AG10803 (cell line): Measurements from ENCODE around the gene MASP1.

Experiments used
- DNase-seq: peaks from one replicate; pipeline ENCODE4 v3.0.0; 2010; ENCODE audit warnings: low read depth
- H3K4me3 ChIP-seq: 2 replicates; pipeline ENCODE4 v1.5.1; 2011; ENCODE audit warnings: mild to moderate bottlenecking, low read length, control low read depth
- TF ChIP-seq, protein P1 (sequence below): conservative IDR thresholded peaks from 2 replicates; pipeline ENCODE4 v1.5.1; 2011; ENCODE audit warnings: mild to moderate bottlenecking, low read length, control low read depth, inconsistent platforms

MASP1 gene, protein sequence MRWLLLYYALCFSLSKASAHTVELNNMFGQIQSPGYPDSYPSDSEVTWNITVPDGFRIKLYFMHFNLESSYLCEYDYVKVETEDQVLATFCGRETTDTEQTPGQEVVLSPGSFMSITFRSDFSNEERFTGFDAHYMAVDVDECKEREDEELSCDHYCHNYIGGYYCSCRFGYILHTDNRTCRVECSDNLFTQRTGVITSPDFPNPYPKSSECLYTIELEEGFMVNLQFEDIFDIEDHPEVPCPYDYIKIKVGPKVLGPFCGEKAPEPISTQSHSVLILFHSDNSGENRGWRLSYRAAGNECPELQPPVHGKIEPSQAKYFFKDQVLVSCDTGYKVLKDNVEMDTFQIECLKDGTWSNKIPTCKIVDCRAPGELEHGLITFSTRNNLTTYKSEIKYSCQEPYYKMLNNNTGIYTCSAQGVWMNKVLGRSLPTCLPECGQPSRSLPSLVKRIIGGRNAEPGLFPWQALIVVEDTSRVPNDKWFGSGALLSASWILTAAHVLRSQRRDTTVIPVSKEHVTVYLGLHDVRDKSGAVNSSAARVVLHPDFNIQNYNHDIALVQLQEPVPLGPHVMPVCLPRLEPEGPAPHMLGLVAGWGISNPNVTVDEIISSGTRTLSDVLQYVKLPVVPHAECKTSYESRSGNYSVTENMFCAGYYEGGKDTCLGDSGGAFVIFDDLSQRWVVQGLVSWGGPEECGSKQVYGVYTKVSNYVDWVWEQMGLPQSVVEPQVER

DNA sequence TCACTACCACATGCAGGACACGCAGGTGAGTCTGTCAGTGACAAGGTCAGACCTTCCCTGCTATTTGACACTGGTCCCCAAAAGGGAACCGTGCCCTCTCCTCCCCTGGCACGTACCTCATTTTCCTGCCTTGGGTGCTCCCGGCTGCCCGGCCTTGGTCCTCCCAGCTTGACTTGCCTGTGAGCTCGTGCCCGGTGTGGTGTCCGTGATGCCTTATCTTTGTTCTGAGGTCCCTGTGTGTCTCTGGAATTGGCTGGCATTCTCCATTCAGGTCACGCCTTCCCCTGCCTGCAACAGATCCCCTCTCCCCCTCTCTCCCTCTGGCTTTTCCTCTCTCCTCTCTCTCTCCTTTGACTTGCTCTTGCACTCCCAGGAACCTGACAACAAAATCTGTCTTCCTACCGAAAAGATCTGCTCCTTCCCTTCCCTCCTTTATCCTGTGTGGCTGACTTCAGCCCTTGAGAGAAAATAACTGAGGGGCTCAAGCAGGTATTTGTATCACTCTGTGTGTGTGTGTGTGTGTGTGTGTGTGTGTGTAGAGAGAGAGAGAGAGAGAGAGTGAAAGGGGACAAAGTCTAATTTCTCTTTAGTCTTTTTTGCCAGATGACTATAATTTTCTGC lies at the start of gene MASP1:
MASP1 (minus strand) TSS at position 226 of the 621 bp plus-strand sequence; CDS start at position 121, 105 bp downstream.
- DNase-seq: peak; percentile 70
- peak within 1 kb of the TSS; percentile 83 for H3K4me3 ChIP-seq
- TF ChIP-seq, protein P1, sequence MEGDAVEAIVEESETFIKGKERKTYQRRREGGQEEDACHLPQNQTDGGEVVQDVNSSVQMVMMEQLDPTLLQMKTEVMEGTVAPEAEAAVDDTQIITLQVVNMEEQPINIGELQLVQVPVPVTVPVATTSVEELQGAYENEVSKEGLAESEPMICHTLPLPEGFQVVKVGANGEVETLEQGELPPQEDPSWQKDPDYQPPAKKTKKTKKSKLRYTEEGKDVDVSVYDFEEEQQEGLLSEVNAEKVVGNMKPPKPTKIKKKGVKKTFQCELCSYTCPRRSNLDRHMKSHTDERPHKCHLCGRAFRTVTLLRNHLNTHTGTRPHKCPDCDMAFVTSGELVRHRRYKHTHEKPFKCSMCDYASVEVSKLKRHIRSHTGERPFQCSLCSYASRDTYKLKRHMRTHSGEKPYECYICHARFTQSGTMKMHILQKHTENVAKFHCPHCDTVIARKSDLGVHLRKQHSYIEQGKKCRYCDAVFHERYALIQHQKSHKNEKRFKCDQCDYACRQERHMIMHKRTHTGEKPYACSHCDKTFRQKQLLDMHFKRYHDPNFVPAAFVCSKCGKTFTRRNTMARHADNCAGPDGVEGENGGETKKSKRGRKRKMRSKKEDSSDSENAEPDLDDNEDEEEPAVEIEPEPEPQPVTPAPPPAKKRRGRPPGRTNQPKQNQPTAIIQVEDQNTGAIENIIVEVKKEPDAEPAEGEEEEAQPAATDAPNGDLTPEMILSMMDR: no peak

DNA sequence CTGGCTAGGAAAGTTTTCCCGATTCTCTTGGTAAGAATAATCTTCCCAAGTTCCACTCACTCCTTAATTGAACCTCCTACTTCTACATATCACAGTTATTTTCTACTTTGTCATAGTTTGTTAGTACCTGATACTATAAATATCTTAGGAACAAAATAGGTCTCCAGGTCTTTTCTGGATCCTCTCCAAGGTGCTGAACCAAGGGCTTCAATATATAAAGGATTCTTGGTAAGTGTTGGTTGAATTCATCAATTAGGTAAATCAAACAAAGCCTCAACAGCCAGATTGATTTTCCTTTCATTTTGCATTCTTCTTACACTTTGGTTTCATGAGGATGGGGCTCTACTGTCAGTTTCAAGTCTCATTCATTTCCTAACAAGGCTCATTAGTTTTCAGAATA lies 49.0 kb upstream of the MASP1 start:
- TF ChIP-seq, protein P1: no peak
- no peak overlapping the region for H3K4me3 ChIP-seq
- no peak for DNase-seq

DNA sequence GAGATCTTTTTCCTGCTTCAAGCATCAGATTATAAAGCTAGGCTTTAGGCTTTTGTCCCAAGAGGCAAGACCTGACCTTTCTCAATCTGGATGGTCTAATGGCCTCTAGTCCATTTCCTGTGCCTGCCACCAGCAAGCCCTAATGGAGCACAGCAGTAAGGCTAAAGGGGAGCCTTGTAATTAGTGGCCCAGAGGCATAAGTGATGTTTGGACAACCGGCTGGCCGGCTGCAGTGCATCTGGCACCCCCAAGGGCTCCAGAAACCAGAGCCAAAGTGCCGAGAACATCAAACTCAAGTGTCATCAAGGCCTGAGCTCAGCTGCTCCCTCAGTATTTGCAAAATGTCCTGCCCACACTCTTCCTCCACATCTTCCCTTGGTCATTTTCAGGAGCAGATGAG lies 44.8 kb upstream of the MASP1 start:
- TF ChIP-seq, protein P1: no peak
- no peak for DNase-seq
- H3K4me3 ChIP-seq: no peak overlapping the region

DNA sequence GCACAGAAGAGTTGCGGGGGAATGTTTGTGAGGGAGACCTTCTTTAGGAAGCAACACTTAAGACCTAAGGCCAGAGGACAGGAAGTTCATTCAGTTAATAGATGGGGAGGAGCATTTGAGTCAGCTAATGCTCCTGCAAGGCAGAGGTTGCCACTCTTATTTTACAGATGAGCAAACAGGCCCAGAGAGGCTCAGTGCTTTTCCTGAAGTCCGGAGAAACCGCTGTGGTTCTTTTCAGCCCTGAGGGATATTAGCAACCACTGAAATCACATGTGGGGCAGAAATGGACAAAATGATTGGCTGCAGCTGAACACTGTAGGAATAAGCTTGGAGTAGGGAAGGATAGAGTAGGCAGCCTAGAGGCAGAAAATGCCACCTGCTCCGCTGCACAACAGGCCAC lies 43.4 kb upstream of the MASP1 start:
- TF ChIP-seq, protein P1: no peak
- no peak overlapping the region for H3K4me3 ChIP-seq
- DNase-seq: no peak

DNA sequence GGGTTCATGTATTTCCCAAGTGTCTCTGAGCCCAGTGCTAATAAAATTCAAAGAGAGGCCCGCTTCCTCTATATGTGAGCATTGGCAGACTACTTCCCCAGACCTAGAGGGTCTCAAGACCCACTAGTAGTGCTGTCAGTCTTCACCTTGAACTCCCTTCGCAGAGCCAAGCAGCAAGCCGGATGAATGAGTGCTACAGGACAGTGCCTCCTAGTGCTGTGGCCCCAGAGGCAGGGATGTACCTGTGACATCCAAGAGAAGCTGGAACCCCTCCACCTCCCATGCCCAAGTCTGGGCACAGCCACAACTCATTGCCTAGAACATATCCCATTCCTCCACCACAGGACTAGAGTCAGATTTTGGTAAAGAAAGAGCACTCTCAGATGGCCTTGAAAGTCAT lies 37.2 kb upstream of the MASP1 start:
- no peak for DNase-seq
- TF ChIP-seq, protein P1: no peak
- H3K4me3 ChIP-seq: no peak overlapping the region

DNA sequence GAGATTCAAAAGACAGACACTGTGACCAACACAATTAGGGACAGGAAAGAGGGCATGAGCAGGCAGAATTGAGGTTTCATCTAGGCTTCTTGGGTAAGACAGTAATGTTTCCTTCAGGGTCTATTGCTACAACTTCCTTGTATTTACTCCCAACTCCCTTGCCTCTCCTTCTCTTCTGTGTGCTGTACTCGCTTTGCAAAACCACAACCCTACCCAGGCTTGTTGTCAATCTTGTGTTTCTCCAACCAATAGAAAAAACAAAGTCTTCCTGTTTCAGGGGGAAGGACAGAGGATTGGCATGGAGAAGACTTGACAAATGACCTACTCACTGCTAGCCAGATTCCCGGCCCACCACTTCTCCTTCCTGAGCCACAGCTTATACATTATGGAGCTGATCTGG lies 36.3 kb upstream of the MASP1 start:
- TF ChIP-seq, protein P1: no peak
- H3K4me3 ChIP-seq: no peak overlapping the region
- no peak for DNase-seq
